Right lobe of liver (tissue), 4 donors: ENCODE data around the gene ATP1B2.

Source experiments
- CTCF ChIP-seq, 4 donors: fragments of 200-600 bp in 3 of 4; fragments of 450-650 bp in 1 of 4; IDR thresholded peaks; one replicate each; pipeline versions ENCODE4 v1.5.1 to v1.8.0; 2016 to 2022; ENCODE audit warnings: antibody characterized with exemption in 4 of 4, mild to moderate bottlenecking in 2 of 4
- POLR2A ChIP-seq: fragments of 450-650 bp; IDR thresholded peaks from one replicate; pipeline ENCODE4 v1.6.1; 2017; ENCODE audit warnings: antibody characterized with exemption, mild to moderate bottlenecking
- donor health status: DM: no; HTN: no; CAD: no.
- donor health status: DM: no; HTN: no; CAD: no.
- donor health status: DM: no; HTN: yes; CAD: no.

GRCh38 chr17:7652388-7653356, 1.9 kb downstream of the ATP1B2 start:
- TF ChIP-seq CTCF (IDR thresholded peaks at IDR 0.05) (no peak), POLR2A (no peak)
